ENCODE measurements around the gene COX8A.

- TF ChIP-seq CTCF (IDR thresholded peaks at IDR 0.05; ENCODE audit: insufficient read depth, low read length, poor library complexity, severe bottlenecking) (no peak), EZH2phosphoT487 (conservative IDR thresholded peaks at IDR 0.05; ENCODE audit: low read length) (no peak)
Measured at GRCh38 chr11:64000740-64001483, 26.5 kb downstream of the COX8A start.

Measured in SU-DHL-6 (cell line).